HL-60 (cell line): ENCODE measurements around the gene WIF1.
A peak's percentile ranks its signal among the peaks of the same experiment; 100 is the strongest.

Experiments
- DNase-seq, 2 experiments: peaks; one replicate each; pipeline ENCODE4 v3.0.0-alpha.2; 2010 to 2020; ENCODE audit warnings: low read depth in 1 of 2, low spot score in 1 of 2
- H3K27ac ChIP-seq: fragments of 250-450 bp; sonication (Bioruptor Pico); replicated peaks from 2 replicates; pipeline ENCODE4 v1.5.1; 2020; ENCODE audit warnings: mild to moderate bottlenecking, moderate library complexity
- H3K27me3 ChIP-seq: fragments of 250-450 bp; sonication (Bioruptor Pico); 2 replicates; pipeline ENCODE4 v1.5.1; 2021; ENCODE audit warnings: mild to moderate bottlenecking, moderate library complexity; ENCODE audit not compliant: insufficient read depth, poor library complexity, severe bottlenecking
- H3K4me3 ChIP-seq: replicated peaks from 2 replicates; pipeline ENCODE4 v1.5.1; 2011; ENCODE audit warnings: mild to moderate bottlenecking, control low read depth, low read length; ENCODE audit not compliant: insufficient read depth
- CTCF ChIP-seq: IDR thresholded peaks from one replicate; pipeline ENCODE4 v1.5.1; 2011; ENCODE audit warnings: low read length, control low read depth, inconsistent platforms; ENCODE audit not compliant: insufficient read depth
- GABPA ChIP-seq: IDR thresholded peaks from 2 replicates; pipeline ENCODE4 v1.6.1; 2012; ENCODE audit warnings: low read depth
- POLR2AphosphoS5 ChIP-seq: IDR thresholded peaks from 2 replicates; pipeline ENCODE4 v1.6.1; 2012; ENCODE audit warnings: low read depth
- REST ChIP-seq: IDR thresholded peaks from 2 replicates; pipeline ENCODE4 v1.6.1; 2012; ENCODE audit warnings: low read depth; ENCODE audit not compliant: insufficient replicate concordance
- SPI1 ChIP-seq: IDR thresholded peaks from 2 replicates; pipeline ENCODE4 v1.6.1; 2012; ENCODE audit warnings: low read depth, mild to moderate bottlenecking, borderline replicate concordance

The WIF1 gene

DNA sequence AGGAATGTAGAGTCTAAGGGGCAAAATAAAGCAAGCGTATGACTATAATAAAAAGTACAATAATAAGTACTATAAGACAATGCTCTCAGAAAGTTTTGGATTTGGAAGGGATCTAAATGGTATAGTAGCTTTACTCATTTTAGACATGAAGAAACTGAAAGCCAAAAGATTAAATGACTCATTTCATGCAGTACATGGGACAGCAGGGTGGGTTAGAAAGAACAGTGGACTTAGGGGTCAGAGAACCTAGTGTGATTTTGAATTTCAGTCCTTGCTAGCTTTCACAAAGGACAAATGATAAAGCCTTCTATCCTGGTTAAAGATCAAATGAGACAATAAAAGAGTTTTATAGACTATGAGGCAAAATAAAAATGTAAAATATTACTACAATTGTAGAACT lies 41.5 kb upstream of the WIF1 start:
- no peak for DNase-seq
- no peaks in the 10 kb centered on the region for H3K27me3 ChIP-seq
- H3K27ac ChIP-seq, result no peak overlapping the region
- no peak overlapping the region for H3K4me3 ChIP-seq
- TF ChIP-seq CTCF (no peak), GABPA (no peak), POLR2AphosphoS5 (no peak), SPI1 (no peak)

GRCh38 chr12:65157091-65157490 lies 36.0 kb upstream of the WIF1 start:
- DNase-seq, result no peak
- Histone ChIP-seq H3K27ac (peak overlapping the region; percentile 50), H3K4me3 (no peak overlapping the region), H3K27me3 (no peaks in the 10 kb centered on the region)
- TF ChIP-seq GABPA, result no peak
- no peak for TF ChIP-seq SPI1

GRCh38 chr12:65156366-65156841 lies 35.3 kb upstream of the WIF1 start:
- peak overlapping the region; percentile 50 for H3K27ac ChIP-seq
- no peaks in the 10 kb centered on the region for H3K27me3 ChIP-seq
- TF ChIP-seq SPI1 (peak; percentile 56), POLR2AphosphoS5 (no peak), REST (peak; percentile 55)
- peak in 1 of 2 experiments; percentile 47 for DNase-seq
- H3K4me3 ChIP-seq, result no peak overlapping the region

DNA sequence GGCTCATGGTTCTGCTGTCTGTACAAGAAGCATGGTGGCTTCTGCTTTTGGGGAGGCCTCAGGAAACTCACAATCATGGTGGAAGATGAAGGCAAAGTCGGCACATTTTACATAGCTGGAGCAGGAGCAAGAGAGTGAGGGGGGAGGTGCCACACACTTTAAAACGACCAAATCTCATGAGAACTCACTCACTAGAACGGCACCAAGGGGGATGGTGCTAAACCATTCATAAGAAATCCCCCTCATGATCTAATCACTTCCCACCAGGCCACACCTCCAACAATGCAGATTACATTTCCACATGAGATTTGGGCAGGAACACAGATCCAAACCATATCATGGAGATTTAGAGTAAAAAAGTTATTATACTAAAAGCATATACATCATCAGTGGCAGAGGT lies 34.7 kb upstream of the WIF1 start:
- Histone ChIP-seq H3K27me3 (no peaks in the 10 kb centered on the region), H3K4me3 (no peak overlapping the region), H3K27ac (peak overlapping the region; percentile 50)
- TF ChIP-seq REST (no peak), GABPA (no peak), POLR2AphosphoS5 (no peak), SPI1 (no peak), CTCF (no peak)
- DNase-seq, result no peak

- TF ChIP-seq GABPA (no peak), SPI1 (no peak), POLR2AphosphoS5 (no peak), CTCF (no peak), REST (no peak)
- Histone ChIP-seq H3K4me3 (no peak overlapping the region), H3K27ac (no peak overlapping the region), H3K27me3 (no peaks in the 10 kb centered on the region)
- DNase-seq, result no peak
Observed at GRCh38 chr12:65152596-65152995, 31.5 kb upstream of the WIF1 start.
